CD4-positive, alpha-beta T cell (primary cell): ENCODE measurements around the gene MYOG. TPM values are rescaled to one million over a fixed set of nuclear protein-coding genes. Genes with fewer than 3 reads are reported as not detected.

Experiments used
- ATAC-seq: fragments of 200-7000 bp; cut with Tn5 transposase; one replicate; pipeline ENCODE4 v1.10.0; 2022; ENCODE audit warnings: mild to moderate bottlenecking; ENCODE audit not compliant: poor library complexity
- CTCF ChIA-PET: fragments of 350-600 bp; sonication (Branson Sonifier 250); formaldehyde crosslinking; loops from one replicate; lab custom pipeline; 2021; ENCODE audit warnings: antibody characterized with exemption, inconsistent platforms; lab: Charles Lee
- POLR2A ChIA-PET: fragments of 350-600 bp; sonication (Branson Sonifier 250); formaldehyde crosslinking; loops from one replicate; lab custom pipeline; 2021; ENCODE audit warnings: antibody characterized with exemption, inconsistent platforms; lab: Charles Lee
- DNase-seq, 14 experiments: peaks; one replicate each; pipeline ENCODE4 v3.0.0-alpha.2; 2013 to 2020; ENCODE audit warnings: mixed read lengths in 2 of 14
- H3K27ac ChIP-seq, 2 donors: one replicate each; pipeline versions ENCODE4 v1.5.1 to v1.7.0; 2013; ENCODE audit warnings: low read length in 2 of 2, low read depth in 1 of 2, mild to moderate bottlenecking in 1 of 2
- H3K27me3 ChIP-seq, 2 experiments: 1 replicate in 1 of 2; 2 replicates in 1 of 2; pipeline versions ENCODE4 v1.6.1 to v1.7.0; 2013; ENCODE audit warnings: low read length in 2 of 2, control low read depth in 1 of 2, mild to moderate bottlenecking in 1 of 2, moderate library complexity in 1 of 2; ENCODE audit not compliant: insufficient read depth in 2 of 2, control insufficient read depth in 1 of 2
- H3K36me3 ChIP-seq: one replicate; pipeline ENCODE4 v1.6.1; 2013; ENCODE audit warnings: low read length, control low read depth; ENCODE audit not compliant: insufficient read depth
- H3K4me1 ChIP-seq: one replicate; pipeline ENCODE4 v1.6.1; 2013; ENCODE audit warnings: low read length, control low read depth; ENCODE audit not compliant: insufficient read depth
- H3K4me3 ChIP-seq: one replicate; pipeline ENCODE4 v1.5.1; 2013; ENCODE audit warnings: mild to moderate bottlenecking, low read length, moderate library complexity
- H3K9me3 ChIP-seq, 2 experiments: 1 replicate in 1 of 2; 2 replicates in 1 of 2; pipeline versions ENCODE4 v1.6.1 to v1.7.0; 2013; ENCODE audit warnings: low read length in 2 of 2, mild to moderate bottlenecking in 2 of 2, control low read depth in 1 of 2, moderate library complexity in 1 of 2; ENCODE audit not compliant: control insufficient read depth in 1 of 2, insufficient read depth in 1 of 2
- H3K27ac Mint-ChIP-seq: one replicate; pipeline ENCODE4 v1.8.0; 2020; ENCODE audit warnings: mixed read lengths
- H3K27me3 Mint-ChIP-seq: one replicate; pipeline ENCODE4 v1.8.0; 2021; ENCODE audit warnings: mixed read lengths
- H3K36me3 Mint-ChIP-seq: one replicate; pipeline ENCODE4 v1.8.0; 2021; ENCODE audit warnings: low read depth, mixed read lengths
- H3K4me1 Mint-ChIP-seq: one replicate; pipeline ENCODE4 v1.8.0; 2021; ENCODE audit warnings: low read depth, mixed read lengths
- H3K4me3 Mint-ChIP-seq: one replicate; pipeline ENCODE4 v1.8.0; 2020; ENCODE audit warnings: mild to moderate bottlenecking, mixed read lengths
- H3K9me3 Mint-ChIP-seq: one replicate; pipeline ENCODE4 v1.8.0; 2020; ENCODE audit warnings: mixed read lengths
- CTCF ChIP-seq: fragments of 200-600 bp; IDR thresholded peaks from one replicate; pipeline ENCODE4 v1.8.0; 2022; ENCODE audit warnings: antibody characterized with exemption, mild to moderate bottlenecking
- intact Hi-C, 2 experiments: fragments of 100-400 bp; cut with DNase I in 1 of 2; cut with micrococcal nuclease in 1 of 2; formaldehyde crosslinking; loops; one replicate each; pipeline versions ENCODE4 v1.15.1 to v1.9.0; 2023 to 2025; cut with DNase I, micrococcal nuclease
- total RNA-seq, 174 experiments: library from RNA in 2 of 174; stranded (reverse) in 2 of 174; gene quantifications; one replicate each; pipeline ENCODE4 v1.2.3 and lab custom pipeline; 2021 to 2026

MYOG gene
- total RNA-seq, 2 experiments from 2014 or later, result not detected

- DNase-seq (peak; percentile 39 to 80 (median 53)), ATAC-seq (peak; percentile 94)
- intact Hi-C loops, result loop anchor here in 1 of 2 experiments (1.0 to 5.0 kb wide), 4 partner anchors 132 to 298 kb away; no protein-coding TSS in a partner anchor
- no peak overlapping the region for H3K4me3 ChIP-seq
- Mint-ChIP-seq H3K4me1 (no peaks in the 10 kb centered on the region), H3K4me3 (no peak overlapping the region), H3K9me3 (no peaks in the 10 kb centered on the region), H3K36me3 (no peaks in the 10 kb centered on the region), H3K27me3 (peaks cover 6% of the 10 kb centered on the region), H3K27ac (no peak overlapping the region)
- H3K27ac ChIP-seq, result no peak overlapping the region
- no peaks in the 10 kb centered on the region for H3K36me3 ChIP-seq
- TF ChIP-seq CTCF, result peak; percentile 81
- ChIA-PET POLR2A (interaction anchor here (1.3 to 2.4 kb wide), 2 partner anchors 12 to 228 kb away, joined by 8 to 10 read pairs; partner anchors contain the start of gene PPFIA4), CTCF (interaction anchor here (0.6 to 2.2 kb wide), 9 partner anchors 9 to 234 kb away, joined by 3 to 25 read pairs (median 4); partner anchors contain the start of genes PPFIA4 and TMEM183A)
- no peaks in the 10 kb centered on the region for H3K4me1 ChIP-seq
- peaks cover 4 to 6% of the 10 kb centered on the region in 2 experiments for H3K27me3 ChIP-seq
- no peaks in the 10 kb centered on the region for H3K9me3 ChIP-seq
Measured at GRCh38 chr1:203038891-203039608, 46.8 kb downstream of the MYOG start.

- Mint-ChIP-seq H3K36me3 (no peaks in the 10 kb centered on the region), H3K27me3 (peaks cover 6% of the 10 kb centered on the region), H3K4me3 (no peak overlapping the region), H3K9me3 (no peaks in the 10 kb centered on the region), H3K27ac (no peak overlapping the region), H3K4me1 (no peaks in the 10 kb centered on the region)
- H3K27me3 ChIP-seq, result peaks cover 4 to 6% of the 10 kb centered on the region in 2 experiments
- ATAC-seq (no peak), DNase-seq (peak in 3 of 14 experiments; percentile 16 to 33 (median 18))
- H3K9me3 ChIP-seq, result no peaks in the 10 kb centered on the region
- ChIA-PET POLR2A (no interaction called here), CTCF (interaction anchor here (1.5 to 2.2 kb wide), 2 partner anchors 9 to 31 kb away, joined by 4 to 6 read pairs; partner anchors contain the start of gene TMEM183A)
- no peaks in the 10 kb centered on the region for H3K36me3 ChIP-seq
- no peak overlapping the region for H3K27ac ChIP-seq
- no peaks in the 10 kb centered on the region for H3K4me1 ChIP-seq
- no peak for TF ChIP-seq CTCF
- intact Hi-C loops, result loop anchor here in 1 of 2 experiments (2.0 to 5.0 kb wide), 3 partner anchors 133 to 299 kb away; no protein-coding TSS in a partner anchor
- no peak overlapping the region for H3K4me3 ChIP-seq
Measured at GRCh38 chr1:203038217-203038741, 47.5 kb downstream of the MYOG start.

GRCh38 chr1:203037509-203038190 is 48.2 kb downstream of the MYOG start:
- Histone ChIP-seq H3K27ac (no peak overlapping the region), H3K4me3 (no peak overlapping the region), H3K9me3 (no peaks in the 10 kb centered on the region), H3K27me3 (peaks cover 4 to 6% of the 10 kb centered on the region in 2 experiments), H3K36me3 (no peaks in the 10 kb centered on the region), H3K4me1 (no peaks in the 10 kb centered on the region)
- no peak for TF ChIP-seq CTCF
- Mint-ChIP-seq H3K4me3 (no peak overlapping the region), H3K27ac (no peak overlapping the region), H3K9me3 (no peaks in the 10 kb centered on the region), H3K27me3 (peaks cover 6% of the 10 kb centered on the region), H3K36me3 (no peaks in the 10 kb centered on the region), H3K4me1 (no peaks in the 10 kb centered on the region)
- no peak for ATAC-seq
- CTCF ChIA-PET, result no interaction called here
- intact Hi-C loops, result loop anchor here in 1 of 2 experiments (2.0 to 5.0 kb wide), 3 partner anchors 133 to 300 kb away; no protein-coding TSS in a partner anchor
- POLR2A ChIA-PET, result no interaction called here
- peak in 1 of 14 experiments; percentile 6 for DNase-seq
